Spleen (tissue), 7 donors: ENCODE measurements around the gene BTBD16.

Source experiments
- POLR2A ChIP-seq, 3 donors: fragments of 450-650 bp; IDR thresholded peaks; one replicate each; pipeline ENCODE4 v1.5.1; 2017; ENCODE audit warnings: antibody characterized with exemption in 3 of 3, mild to moderate bottlenecking in 1 of 3
- POLR2AphosphoS5 ChIP-seq, 3 donors: sonication (generic); formaldehyde crosslinking; IDR thresholded peaks; one replicate each; pipeline ENCODE4 v1.5.1; 2017; ENCODE audit warnings: antibody characterized with exemption in 3 of 3
- TF ChIP-seq, protein P1 (sequence below), 11 experiments: fragments of 200-600 bp in 7 of 11; fragments of 450-650 bp in 4 of 11; sonication (generic) in 4 of 11; IDR thresholded peaks in 8 of 11; conservative IDR thresholded peaks in 3 of 11; 1 replicate in 7 of 11; 2 replicates in 4 of 11; pipeline versions ENCODE4 v1.4.0 to v1.8.0; 2016 to 2021; ENCODE audit warnings: antibody characterized with exemption in 11 of 11, inconsistent platforms in 4 of 11, mild to moderate bottlenecking in 1 of 11
- donor health status: DM: no; HTN: no; CAD: no; lungs with moderate emphysema.
- donor health status: DM: no; HTN: no; CAD: no.
- donor health status: DM: no; HTN: no; CAD: no.

DNA sequence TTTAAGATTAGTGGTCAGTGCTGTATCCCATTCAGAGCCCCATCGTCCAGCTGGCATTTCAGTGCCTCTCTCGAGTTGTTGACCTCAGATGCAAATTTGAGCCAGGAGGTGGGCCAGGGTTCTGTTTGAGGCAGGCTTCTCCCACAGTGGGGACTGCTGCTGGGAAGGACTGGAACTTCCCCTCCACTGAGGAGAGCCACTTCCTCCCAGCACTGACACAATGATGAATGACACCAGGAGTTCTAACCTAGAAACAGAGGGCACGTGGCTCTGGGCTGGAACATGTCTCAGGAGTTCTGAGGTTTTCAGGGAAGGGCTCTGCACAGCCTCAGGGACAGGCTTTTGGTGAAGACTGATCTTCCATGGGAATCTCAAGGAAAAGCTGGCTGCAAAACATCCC is 18.3 kb upstream of the BTBD16 start:
- TF ChIP-seq POLR2A (IDR thresholded peaks at IDR 0.05) (no peak), POLR2AphosphoS5 (IDR thresholded peaks at IDR 0.05) (no peak)
- TF ChIP-seq, protein P1, sequence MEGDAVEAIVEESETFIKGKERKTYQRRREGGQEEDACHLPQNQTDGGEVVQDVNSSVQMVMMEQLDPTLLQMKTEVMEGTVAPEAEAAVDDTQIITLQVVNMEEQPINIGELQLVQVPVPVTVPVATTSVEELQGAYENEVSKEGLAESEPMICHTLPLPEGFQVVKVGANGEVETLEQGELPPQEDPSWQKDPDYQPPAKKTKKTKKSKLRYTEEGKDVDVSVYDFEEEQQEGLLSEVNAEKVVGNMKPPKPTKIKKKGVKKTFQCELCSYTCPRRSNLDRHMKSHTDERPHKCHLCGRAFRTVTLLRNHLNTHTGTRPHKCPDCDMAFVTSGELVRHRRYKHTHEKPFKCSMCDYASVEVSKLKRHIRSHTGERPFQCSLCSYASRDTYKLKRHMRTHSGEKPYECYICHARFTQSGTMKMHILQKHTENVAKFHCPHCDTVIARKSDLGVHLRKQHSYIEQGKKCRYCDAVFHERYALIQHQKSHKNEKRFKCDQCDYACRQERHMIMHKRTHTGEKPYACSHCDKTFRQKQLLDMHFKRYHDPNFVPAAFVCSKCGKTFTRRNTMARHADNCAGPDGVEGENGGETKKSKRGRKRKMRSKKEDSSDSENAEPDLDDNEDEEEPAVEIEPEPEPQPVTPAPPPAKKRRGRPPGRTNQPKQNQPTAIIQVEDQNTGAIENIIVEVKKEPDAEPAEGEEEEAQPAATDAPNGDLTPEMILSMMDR (IDR thresholded peaks at IDR 0.05 in 8 of 11, conservative IDR thresholded peaks at IDR 0.05 in 3 of 11): no peak
